Measurements from ENCODE around the gene SEZ6.

SEZ6 gene

GRCh38 chr17:29022074-29022473 is 16.2 kb upstream of the SEZ6 start:
- no peak for TF ChIP-seq CTCF (IDR thresholded peaks at IDR 0.05; ENCODE audit: borderline replicate concordance, control extremely low read depth, extremely low read depth, insufficient read depth, missing control alignments)
- in situ Hi-C loops (cut with MboI; ENCODE audit: low sequenced_read_pairs, unreplicated experiment) = loop anchor here (10.0 kb wide), 1 partner anchor 47 kb away; no protein-coding TSS in a partner anchor
- no peak for DNase-seq (ENCODE audit: low spot score)

- in situ Hi-C loops (cut with MboI; ENCODE audit: low sequenced_read_pairs, unreplicated experiment) = loop anchor here (10.0 kb wide), 1 partner anchor 46 kb away; no protein-coding TSS in a partner anchor
- TF ChIP-seq CTCF (IDR thresholded peaks at IDR 0.05; ENCODE audit: borderline replicate concordance, control extremely low read depth, extremely low read depth, insufficient read depth, missing control alignments) = no peak
- no peak for DNase-seq (ENCODE audit: low spot score)
These were observed 15.4 kb upstream of the SEZ6 start for GRCh38 chr17:29021226-29021625.

- in situ Hi-C loops (cut with MboI; ENCODE audit: low sequenced_read_pairs, unreplicated experiment) = loop anchor here (10.0 kb wide), 1 partner anchor 46 kb away; no protein-coding TSS in a partner anchor
- no peak for TF ChIP-seq CTCF (IDR thresholded peaks at IDR 0.05; ENCODE audit: borderline replicate concordance, control extremely low read depth, extremely low read depth, insufficient read depth, missing control alignments)
- no peak for DNase-seq (ENCODE audit: low spot score)
These were observed 14.7 kb upstream of the SEZ6 start for GRCh38 chr17:29020576-29020975.

GRCh38 chr17:29019475-29020181 is 13.8 kb upstream of the SEZ6 start:
- no peak for TF ChIP-seq CTCF (IDR thresholded peaks at IDR 0.05; ENCODE audit: borderline replicate concordance, control extremely low read depth, extremely low read depth, insufficient read depth, missing control alignments)
- in situ Hi-C loops (cut with MboI; ENCODE audit: low sequenced_read_pairs, unreplicated experiment) = loop anchor here (10.0 kb wide), 1 partner anchor 45 kb away; no protein-coding TSS in a partner anchor
- DNase-seq (ENCODE audit: low spot score) = no peak

GRCh38 chr17:29018788-29019474 is 13.1 kb upstream of the SEZ6 start:
- no peak for TF ChIP-seq CTCF (IDR thresholded peaks at IDR 0.05; ENCODE audit: borderline replicate concordance, control extremely low read depth, extremely low read depth, insufficient read depth, missing control alignments)
- no peak for DNase-seq (ENCODE audit: low spot score)
- in situ Hi-C loops (cut with MboI; ENCODE audit: low sequenced_read_pairs, unreplicated experiment) = no loop called here

GRCh38 chr17:29016345-29017210 is 10.7 kb upstream of the SEZ6 start:
- DNase-seq (ENCODE audit: low spot score) = no peak
- in situ Hi-C loops (cut with MboI; ENCODE audit: low sequenced_read_pairs, unreplicated experiment) = no loop called here
- no peak for TF ChIP-seq CTCF (IDR thresholded peaks at IDR 0.05; ENCODE audit: borderline replicate concordance, control extremely low read depth, extremely low read depth, insufficient read depth, missing control alignments)

All from GM13976 (cell line).